Left renal pelvis (tissue), 4 donors: ENCODE results near the gene NELL1. TPM values are rescaled to one million over a fixed set of nuclear protein-coding genes. Genes with fewer than 3 reads are reported as not detected.

Experiments
- DNase-seq, 4 donors: peaks; one replicate each; pipeline ENCODE4 v3.0.0-alpha.2; 2013; ENCODE audit warnings: low read depth in 4 of 4, low spot score in 3 of 4
- polyA plus RNA-seq, 4 donors: library from polyadenylated mRNA; unstranded; fragments of 120-200 nt; gene quantifications; one replicate each; pipeline ENCODE4 v1.2.1, GENCODE V29; 2013; ENCODE audit not compliant: insufficient read length in 4 of 4

The NELL1 gene
- polyA plus RNA-seq, 4 donors: 0.98 to 3.6 (median 2.6) TPM

DNA sequence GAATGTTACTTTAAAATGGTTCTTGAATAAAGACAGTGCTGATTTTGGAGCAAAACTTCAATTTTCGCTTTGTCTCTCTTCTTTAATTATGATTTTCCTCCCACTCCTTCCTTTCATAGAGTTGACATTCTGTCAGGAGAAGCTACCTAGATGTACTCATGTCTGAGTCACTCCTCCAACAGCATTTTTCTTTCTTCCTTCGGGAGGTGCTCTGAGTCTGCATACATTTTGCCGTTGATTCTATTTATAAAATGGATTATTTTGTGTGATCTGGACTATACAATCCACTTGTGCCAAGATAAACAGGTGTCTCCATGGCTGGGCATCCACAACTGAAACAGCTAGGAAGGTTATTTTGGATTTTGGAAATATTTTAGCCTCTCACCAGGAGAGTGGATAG is 935.2 kb downstream of the NELL1 start:
- no peak for DNase-seq

DNA sequence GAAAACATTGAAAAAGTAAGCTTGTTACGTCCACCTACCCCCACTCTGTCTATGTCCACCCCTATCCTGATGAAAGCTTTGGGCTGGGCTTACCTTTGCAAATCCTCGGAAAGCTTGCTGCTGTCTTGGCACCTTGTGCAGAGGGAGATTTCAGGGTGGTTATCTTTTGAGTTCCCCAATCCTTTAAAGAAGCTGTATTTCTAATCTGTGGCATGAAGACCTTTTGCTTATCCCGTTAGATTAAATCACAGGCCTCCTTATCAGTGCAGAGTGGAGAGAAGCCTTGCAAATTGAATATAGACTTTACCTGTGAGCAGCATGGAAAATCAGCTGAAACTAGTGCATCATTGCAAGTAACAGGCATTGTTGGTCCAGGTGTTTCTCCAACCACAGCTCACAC is 942.9 kb downstream of the NELL1 start:
- DNase-seq: no peak

DNA sequence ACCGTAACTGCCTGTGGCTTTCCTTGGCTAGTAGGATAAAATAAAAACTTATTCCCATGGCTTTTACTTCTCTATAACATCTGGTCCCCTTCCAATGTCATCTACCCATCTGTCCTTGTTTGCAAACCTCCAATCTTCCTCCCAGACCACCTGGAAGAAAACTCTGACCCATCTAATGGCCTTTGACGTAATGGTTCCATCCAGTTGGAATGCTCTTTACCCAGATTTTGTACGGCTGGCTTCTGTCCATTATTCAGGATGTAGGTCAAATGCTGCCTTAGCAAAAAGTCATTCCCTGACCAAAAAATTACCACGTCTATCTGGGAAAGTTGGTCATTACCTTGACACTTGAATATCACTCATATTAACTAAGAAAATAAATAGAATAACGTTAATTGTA is 945.6 kb downstream of the NELL1 start:
- no peak for DNase-seq

DNA sequence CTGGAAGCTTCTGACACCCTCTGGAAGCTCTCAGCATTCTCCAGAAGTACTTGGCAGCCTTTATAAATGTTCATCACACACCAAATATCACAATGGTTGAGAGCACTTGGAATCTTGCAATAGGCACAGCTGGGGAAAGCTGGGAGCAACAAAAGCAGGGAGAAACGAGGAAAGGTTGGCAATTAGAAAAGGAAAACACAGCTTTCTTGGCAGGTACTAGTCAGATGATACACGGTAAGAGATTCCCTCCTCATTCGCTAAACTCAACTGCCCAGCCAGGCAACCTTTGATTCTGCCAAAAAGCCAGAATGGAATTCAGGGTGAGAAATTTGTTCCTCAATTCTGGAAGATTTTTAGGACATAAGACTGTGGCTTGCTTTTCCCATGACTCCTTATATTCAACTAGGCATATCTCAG is 946.6 kb downstream of the NELL1 start:
- DNase-seq: no peak

DNA sequence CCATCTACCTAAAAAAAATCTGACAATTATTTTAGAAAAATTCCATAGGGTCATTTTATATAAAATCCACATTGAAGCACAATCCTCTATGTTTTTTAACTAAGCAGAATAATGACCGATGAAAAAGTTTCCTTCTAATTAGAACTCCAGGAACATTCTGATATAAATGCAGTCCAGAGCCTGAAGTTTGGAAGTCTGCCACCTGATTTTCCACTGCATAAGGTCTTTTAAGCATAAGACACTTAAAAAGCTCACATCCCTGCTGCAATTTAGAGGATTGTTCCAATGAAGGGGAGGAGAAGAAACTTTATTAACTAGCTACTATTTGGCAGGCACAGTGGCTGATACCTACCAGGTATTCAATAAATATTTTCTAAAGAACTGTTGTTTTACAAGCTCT is 953.2 kb downstream of the NELL1 start:
- DNase-seq: no peak

DNA sequence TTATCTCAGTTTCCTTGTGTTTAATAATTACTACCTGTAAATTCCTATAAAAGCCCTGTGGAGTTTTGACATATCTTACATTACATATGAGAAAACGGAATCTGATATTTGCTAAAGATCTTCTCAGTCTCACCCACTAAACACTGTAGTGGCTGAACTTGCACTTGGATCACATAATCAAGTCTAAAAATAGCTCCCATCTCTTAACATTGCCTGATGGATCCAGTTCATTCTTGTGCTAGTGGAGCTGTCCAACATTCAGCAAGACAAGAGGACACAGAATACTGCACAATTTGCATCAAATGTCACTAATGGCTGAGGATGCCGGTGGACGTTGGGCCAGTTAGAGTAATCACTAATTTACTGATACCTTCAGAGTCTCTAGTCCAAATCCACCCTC is 953.6 kb downstream of the NELL1 start:
- DNase-seq: no peak

Other genes starting within 250 kb of the NELL1 start
- under 1 TPM in 3 of 4 donors, not detected in 1; 0.13 to 0.21 (median 0.14) TPM for gene SLC6A5, start 70.0 kb upstream of the NELL1 start, polyA plus RNA-seq